ENCODE results near the gene ITGB1BP2. TPM values are rescaled to one million over a fixed set of nuclear protein-coding genes. Genes with fewer than 3 reads are reported as not detected.
"Not testable (repeated sequence)": the region's sequence is repeated elsewhere in the genome, so short reads cannot be mapped to it uniquely, and the experiment has no call there.

The ITGB1BP2 gene
- total RNA-seq, result 0.78 TPM

DNA sequence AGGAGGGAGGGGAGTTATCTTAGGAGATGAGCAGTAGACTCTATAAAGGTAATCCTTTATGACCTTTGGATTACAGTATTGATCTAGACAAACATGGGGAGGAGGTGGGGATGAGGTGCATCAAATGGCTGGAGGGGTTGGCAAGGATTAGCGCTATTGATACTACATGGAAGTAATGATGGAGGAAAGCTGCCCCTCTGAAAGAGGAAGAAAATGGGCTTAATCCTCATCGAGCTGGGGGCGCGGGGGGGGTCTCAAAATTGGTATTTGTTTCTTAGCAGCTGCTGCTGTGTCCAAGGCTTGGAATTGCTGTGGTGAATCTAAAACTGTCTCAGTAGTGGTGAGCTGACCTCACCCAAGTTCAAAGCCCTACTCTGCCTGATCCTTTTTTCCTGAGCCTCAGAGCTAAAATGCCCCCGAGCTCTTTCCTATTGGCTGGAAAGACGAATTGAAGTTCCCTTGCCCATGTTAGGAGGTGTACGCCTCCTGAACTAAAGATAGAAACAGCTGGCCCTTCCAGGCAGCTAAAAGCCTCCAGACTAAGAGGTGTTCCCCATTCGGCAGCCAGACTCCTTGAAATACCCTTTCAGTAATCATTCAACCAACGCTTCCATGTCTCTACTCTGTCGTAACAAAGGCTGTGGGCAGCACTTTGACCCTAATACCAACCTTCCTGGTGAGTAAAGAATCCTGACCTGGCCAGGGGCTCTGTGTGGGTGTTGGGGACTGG lies at the start of gene ITGB1BP2:
Gene ITGB1BP2 (plus strand): TSS at position 556 of the 730 bp plus-strand sequence. CDS start 57 bp downstream, at position 613.
- peak; percentile 0 for DNase-seq

DNA sequence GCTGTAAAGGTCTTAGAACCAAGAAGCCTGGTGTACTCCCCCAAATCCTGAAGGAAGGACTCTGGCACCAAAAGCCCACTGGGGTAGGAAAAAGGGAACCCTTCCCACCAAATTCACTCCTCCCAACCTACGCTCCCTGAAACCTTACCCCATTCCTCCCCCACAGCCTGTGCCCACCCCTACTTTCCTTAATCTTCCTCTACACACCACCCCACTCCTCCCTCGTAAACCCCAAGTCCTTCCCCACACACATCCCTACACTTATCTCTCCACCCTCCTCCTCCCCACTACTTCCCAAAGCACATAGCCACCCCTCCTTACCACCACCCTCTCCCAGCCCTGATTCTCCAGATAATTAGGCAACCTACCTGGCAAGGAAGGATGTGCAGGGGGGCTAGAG lies 49.3 kb upstream of the ITGB1BP2 start:
- DNase-seq, result no peak

- DNase-seq, result no peak
These were observed 48.1 kb upstream of the ITGB1BP2 start for GRCh38 chrX:71253253-71254091.

GRCh38 chrX:71254092-71254963 lies 47.2 kb upstream of the ITGB1BP2 start, which contains the start of gene ZMYM3:
TSS of gene ZMYM3 (minus strand) at chrX:71254140. CDS start at chrX:71253255, 885 bp downstream.
- peak; percentile 73 for DNase-seq

DNA sequence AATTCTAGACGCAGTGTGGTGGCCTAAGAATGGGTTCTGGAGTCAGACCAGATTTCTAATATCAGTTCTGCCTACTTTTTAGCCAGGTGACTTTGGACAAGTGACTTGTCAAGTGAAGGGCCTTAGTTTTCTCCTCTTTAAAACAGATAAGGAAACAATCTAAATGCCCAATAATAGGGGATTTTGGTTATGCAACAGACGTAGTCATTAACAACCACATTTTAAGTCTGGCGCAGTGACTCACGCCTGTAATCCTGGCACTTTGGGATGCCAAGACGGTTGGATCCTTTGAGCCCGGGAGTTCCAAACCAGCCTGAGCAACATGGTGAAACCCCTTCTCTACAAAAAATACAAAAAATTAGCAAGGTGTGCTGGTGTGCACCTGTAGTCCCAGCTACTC lies 45.5 kb upstream of the ITGB1BP2 start:
- no peak for DNase-seq

GRCh38 chrX:71256856-71257255 lies 44.7 kb upstream of the ITGB1BP2 start:
- no peak for DNase-seq

GRCh38 chrX:71268624-71269023 lies 32.9 kb upstream of the ITGB1BP2 start:
- not testable (repeated sequence) for DNase-seq

GRCh38 chrX:71269801-71270395 lies 31.7 kb upstream of the ITGB1BP2 start:
- DNase-seq, result no peak

- DNase-seq, result not testable (repeated sequence)
These were observed 29.2 kb upstream of the ITGB1BP2 start for GRCh38 chrX:71272313-71272712.

GRCh38 chrX:71281300-71281699 lies 20.2 kb upstream of the ITGB1BP2 start:
- not testable (repeated sequence) for DNase-seq

- DNase-seq, result no peak
These were observed 18.8 kb upstream of the ITGB1BP2 start for GRCh38 chrX:71282514-71283402.

DNA sequence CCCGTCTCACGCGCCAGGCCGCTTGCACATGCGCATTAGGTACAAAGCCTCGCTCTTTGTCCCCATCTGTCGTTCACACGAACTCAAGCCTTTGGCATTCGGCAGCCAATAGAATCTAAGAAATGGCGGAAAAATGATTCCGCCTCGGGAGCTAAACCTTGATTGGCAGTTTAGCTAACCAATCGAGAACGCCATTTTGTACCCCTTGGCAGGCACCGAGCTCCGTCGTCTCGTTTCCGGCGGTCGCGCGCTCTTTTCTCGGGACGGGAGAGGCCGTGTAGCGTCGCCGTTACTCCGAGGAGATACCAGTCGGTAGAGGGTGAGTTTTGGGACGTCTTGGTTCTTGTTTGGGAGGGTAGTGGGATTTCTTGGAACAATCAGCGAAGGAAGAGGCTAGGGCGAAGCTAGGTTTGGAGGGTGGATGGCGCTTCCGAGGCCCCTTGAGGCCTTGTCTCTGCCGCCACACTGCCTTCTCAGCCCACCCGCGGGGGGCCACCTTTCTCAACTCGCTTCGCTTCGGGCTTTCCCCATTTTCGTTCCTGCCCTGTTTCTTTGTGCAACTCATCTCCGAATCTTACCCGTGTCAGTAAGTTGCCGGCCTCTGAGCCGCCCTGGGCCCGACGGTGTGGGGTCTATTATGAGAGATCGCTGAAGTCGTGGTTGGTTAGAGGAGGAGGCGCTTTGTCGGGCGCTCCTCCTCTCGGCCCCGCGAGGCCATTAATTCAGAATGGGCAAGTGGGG lies 18.0 kb upstream of the ITGB1BP2 start, which contains the start of gene NONO:
Gene NONO (plus strand): TSS at position 233 of the 741 bp plus-strand sequence. CDS start 7,003 bp downstream, outside the sequence.
- DNase-seq, result peak; percentile 78

- DNase-seq, result no peak
These were observed 15.6 kb upstream of the ITGB1BP2 start for GRCh38 chrX:71285929-71286328.

GRCh38 chrX:71291381-71291780 lies 10.2 kb upstream of the ITGB1BP2 start:
- no peak for DNase-seq

DNA sequence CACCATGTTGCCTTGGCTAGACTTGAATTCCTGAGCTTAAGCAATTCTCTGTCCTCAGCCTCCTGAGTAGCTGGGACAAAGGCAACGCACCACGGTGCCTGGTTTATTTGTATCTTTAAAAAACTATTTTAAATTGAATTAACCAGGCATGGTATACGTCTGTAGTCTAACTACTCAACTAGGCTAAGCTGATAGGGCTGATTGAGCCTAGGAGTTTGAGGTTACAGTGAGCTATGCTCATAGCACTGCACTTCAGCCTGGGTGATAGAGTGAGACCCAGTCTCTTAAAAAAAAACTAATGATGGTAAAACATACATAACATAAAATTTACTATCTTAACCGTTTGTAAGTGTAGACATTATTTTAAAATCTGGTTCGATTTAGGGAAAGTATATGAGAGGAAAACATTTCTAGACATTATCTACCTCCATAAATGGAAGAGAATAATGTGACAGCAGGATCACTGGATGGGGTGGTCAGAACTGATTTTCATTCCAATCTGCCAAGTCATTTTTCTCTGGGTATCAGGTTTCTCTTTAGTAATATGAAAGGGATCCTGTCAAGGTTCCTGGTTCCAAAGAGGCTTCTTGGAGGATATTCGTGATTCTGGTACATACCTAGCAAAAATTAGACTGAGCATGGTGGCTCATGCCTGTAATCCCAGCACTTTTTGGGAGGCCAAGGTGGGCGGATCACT lies 8.7 kb upstream of the ITGB1BP2 start:
- DNase-seq, result no peak

DNA sequence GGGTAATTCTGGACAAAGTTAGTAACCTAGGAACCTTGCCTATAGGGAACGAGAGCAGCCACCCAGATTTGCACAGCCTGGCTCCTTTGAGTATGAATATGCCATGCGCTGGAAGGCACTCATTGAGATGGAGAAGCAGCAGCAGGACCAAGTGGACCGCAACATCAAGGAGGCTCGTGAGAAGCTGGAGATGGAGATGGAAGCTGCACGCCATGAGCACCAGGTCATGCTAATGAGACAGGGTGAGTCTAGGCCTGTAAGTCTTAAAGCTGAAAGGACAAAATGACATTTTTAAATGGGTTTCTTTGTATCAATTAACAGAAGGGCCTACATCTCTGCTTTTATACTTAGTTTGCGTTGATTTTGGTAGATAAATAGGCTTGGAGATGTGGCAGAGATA lies 4.7 kb upstream of the ITGB1BP2 start:
- DNase-seq, result no peak

GRCh38 chrX:71298119-71298518 lies 3.4 kb upstream of the ITGB1BP2 start:
- DNase-seq, result no peak

DNA sequence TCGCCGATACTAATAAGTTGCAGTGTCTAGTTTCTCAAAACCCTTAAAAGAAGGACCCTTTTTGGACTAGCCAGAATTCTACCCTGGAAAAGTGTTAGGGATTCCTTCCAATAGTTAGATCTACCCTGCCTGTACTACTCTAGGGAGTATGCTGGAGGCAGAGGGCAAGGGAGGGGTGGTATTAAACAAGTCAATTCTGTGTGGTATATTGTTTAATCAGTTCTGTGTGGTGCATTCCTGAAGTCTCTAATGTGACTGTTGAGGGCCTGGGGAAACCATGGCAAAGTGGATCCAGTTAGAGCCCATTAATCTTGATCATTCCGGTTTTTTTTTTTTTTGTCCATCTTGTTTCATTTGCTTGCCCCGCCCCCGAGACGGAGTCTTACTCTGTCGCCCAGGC lies 1.5 kb upstream of the ITGB1BP2 start:
- DNase-seq, result not testable (repeated sequence)

- DNase-seq, result not testable (repeated sequence)
These were observed 1.1 kb upstream of the ITGB1BP2 start for GRCh38 chrX:71300495-71300894.

Measured in occipital lobe (tissue), 2 donors.